Glutamatergic neuron (in vitro differentiated cells): ENCODE results near the gene CREB5. TPM values are rescaled to one million over a fixed set of nuclear protein-coding genes. Genes with fewer than 3 reads are reported as not detected.

Experiments used
- DNase-seq: peaks from one replicate; pipeline ENCODE4 v3.0.0; 2022
- H3K27ac Mint-ChIP-seq: one replicate; pipeline ENCODE4 v1.8.0; 2020; ENCODE audit warnings: mild to moderate bottlenecking, mixed read lengths, inconsistent platforms; ENCODE audit not compliant: unreplicated experiment
- H3K27me3 Mint-ChIP-seq: one replicate; pipeline ENCODE4 v1.8.0; 2020; ENCODE audit warnings: mild to moderate bottlenecking, moderate library complexity, mixed read lengths, inconsistent platforms; ENCODE audit not compliant: unreplicated experiment
- H3K36me3 Mint-ChIP-seq: one replicate; pipeline ENCODE4 v1.8.0; 2020; ENCODE audit warnings: mild to moderate bottlenecking, mixed read lengths, inconsistent platforms; ENCODE audit not compliant: unreplicated experiment
- H3K4me1 Mint-ChIP-seq: one replicate; pipeline ENCODE4 v1.8.0; 2020; ENCODE audit warnings: mild to moderate bottlenecking, low read depth, mixed read lengths, inconsistent platforms; ENCODE audit not compliant: unreplicated experiment
- H3K4me3 Mint-ChIP-seq: one replicate; pipeline ENCODE4 v1.8.0; 2020; ENCODE audit warnings: mild to moderate bottlenecking, mixed read lengths, inconsistent platforms; ENCODE audit not compliant: unreplicated experiment
- H3K9me3 Mint-ChIP-seq: one replicate; pipeline ENCODE4 v1.8.0; 2020; ENCODE audit warnings: mild to moderate bottlenecking, moderate library complexity, mixed read lengths, inconsistent platforms; ENCODE audit not compliant: unreplicated experiment
- CTCF ChIP-seq: fragments of 200-600 bp; sonication (generic); IDR thresholded peaks from one replicate; pipeline ENCODE4 v1.5.0; 2021; ENCODE audit not compliant: partially characterized antibody, unreplicated experiment
- total RNA-seq: library from RNA; stranded (reverse); fragmentation: NEBNext Ultra II Directional; extraction: Animal tissue kit (Norgen Biotek cat#: 25700); gene quantifications from one replicate; pipeline ENCODE4 v1.2.1, GENCODE V29; 2021; ENCODE audit not compliant: unreplicated experiment

Gene CREB5
- total RNA-seq, 1 donor from 2014 or later: 50.4 TPM

GRCh38 chr7:28505867-28506266 lies 93.5 kb downstream of the CREB5 start:
- no peak for TF ChIP-seq CTCF
- Mint-ChIP-seq H3K4me3 (no peak overlapping the region), H3K27ac (no peak overlapping the region), H3K4me1 (peaks cover 4% of the 10 kb centered on the region), H3K27me3 (no peaks in the 10 kb centered on the region), H3K9me3 (no peaks in the 10 kb centered on the region), H3K36me3 (no peaks in the 10 kb centered on the region)
- DNase-seq: no peak

- Mint-ChIP-seq H3K4me1 (peaks cover 9% of the 10 kb centered on the region), H3K27ac (no peak overlapping the region), H3K27me3 (peaks cover 3% of the 10 kb centered on the region), H3K4me3 (no peak overlapping the region), H3K9me3 (no peaks in the 10 kb centered on the region), H3K36me3 (no peaks in the 10 kb centered on the region)
- no peak for DNase-seq
- no peak for TF ChIP-seq CTCF
These were observed 95.4 kb downstream of the CREB5 start for GRCh38 chr7:28507525-28508282.

- no peaks in the 10 kb centered on the region for H3K9me3 Mint-ChIP-seq
- no peak overlapping the region for H3K27ac Mint-ChIP-seq
- H3K27me3 Mint-ChIP-seq: peaks cover 6% of the 10 kb centered on the region
- DNase-seq: no peak
- H3K36me3 Mint-ChIP-seq: no peaks in the 10 kb centered on the region
- no peak for TF ChIP-seq CTCF
- H3K4me3 Mint-ChIP-seq: no peak overlapping the region
- H3K4me1 Mint-ChIP-seq: peaks cover 18% of the 10 kb centered on the region
These were observed 97.1 kb downstream of the CREB5 start for GRCh38 chr7:28509251-28510025.

- no peak for DNase-seq
- Mint-ChIP-seq H3K4me1 (peaks cover 14% of the 10 kb centered on the region), H3K36me3 (no peaks in the 10 kb centered on the region), H3K4me3 (no peak overlapping the region), H3K27ac (no peak overlapping the region), H3K27me3 (peaks cover 6% of the 10 kb centered on the region), H3K9me3 (no peaks in the 10 kb centered on the region)
- no peak for TF ChIP-seq CTCF
These were observed 97.7 kb downstream of the CREB5 start for GRCh38 chr7:28510026-28510369.

GRCh38 chr7:28512668-28513440 lies 100.5 kb downstream of the CREB5 start:
- Mint-ChIP-seq H3K9me3 (no peaks in the 10 kb centered on the region), H3K27ac (no peak overlapping the region), H3K36me3 (no peaks in the 10 kb centered on the region), H3K4me3 (no peak overlapping the region), H3K27me3 (peaks cover 6% of the 10 kb centered on the region), H3K4me1 (peaks cover 17% of the 10 kb centered on the region)
- TF ChIP-seq CTCF: no peak
- no peak for DNase-seq
